GM13976 (cell line): ENCODE data around the gene FLII.
A peak's percentile ranks its signal among the peaks of the same experiment; 100 is the strongest.

Experiments used
- DNase-seq: peaks from one replicate; pipeline ENCODE4 v3.0.0; 2012; ENCODE audit warnings: low spot score
- CTCF ChIP-seq: IDR thresholded peaks from 2 replicates; pipeline ENCODE4 v1.5.1; 2012; ENCODE audit warnings: borderline replicate concordance, mild to moderate bottlenecking; ENCODE audit not compliant: insufficient read depth; ENCODE audit errors: extremely low read depth, missing control alignments, control extremely low read depth
- in situ Hi-C: fragments of 300-500 bp; cut with MboI; formaldehyde crosslinking; loops from one replicate; pipeline ENCODE4 v1.12.0; 2022; ENCODE audit warnings: low sequenced_read_pairs, mixed read lengths, inconsistent platforms; ENCODE audit not compliant: unreplicated experiment

Gene FLII

GRCh38 chr17:18229254-18229653 lies 29.3 kb downstream of the FLII start:
- TF ChIP-seq CTCF, result no peak
- DNase-seq, result no peak
- in situ Hi-C loops, result no loop called here

- in situ Hi-C loops, result no loop called here
- no peak for TF ChIP-seq CTCF
- DNase-seq, result no peak
Observed at GRCh38 chr17:18228176-18228682, 30.3 kb downstream of the FLII start.

- no peak for DNase-seq
- TF ChIP-seq CTCF, result no peak
- in situ Hi-C loops, result no loop called here
Observed at GRCh38 chr17:18227635-18228034, 30.9 kb downstream of the FLII start.

GRCh38 chr17:18226284-18226945 lies 32.1 kb downstream of the FLII start:
- in situ Hi-C loops, result no loop called here
- no peak for TF ChIP-seq CTCF
- no peak for DNase-seq

GRCh38 chr17:18225642-18226283 lies 32.8 kb downstream of the FLII start:
- no peak for DNase-seq
- in situ Hi-C loops, result no loop called here
- no peak for TF ChIP-seq CTCF

GRCh38 chr17:18225121-18225641 lies 33.4 kb downstream of the FLII start, which contains the start of gene LLGL1:
TSS of gene LLGL1 (plus strand) at chr17:18225635. CDS start at chr17:18225683, 48 bp downstream.
- in situ Hi-C loops, result no loop called here
- no peak for TF ChIP-seq CTCF
- DNase-seq, result peak; percentile 99
